GM23338 (cell line): ENCODE results near the gene PHRF1. TPM values are rescaled to one million over a fixed set of nuclear protein-coding genes. Genes with fewer than 3 reads are reported as not detected.

ENCODE experiments used
- ATAC-seq: fragments of 200-7000 bp; cut with Tn5 transposase; 3 replicates; pipeline ENCODE4 v1.9.1; 2020
- DNase-seq: peaks from one replicate; pipeline ENCODE4 v3.0.0-alpha.2; 2015; ENCODE audit warnings: low spot score
- H2AFZ ChIP-seq: fragments of 200-600 bp; sonication (generic); 2 replicates; pipeline ENCODE4 v1.8.0; 2016; ENCODE audit warnings: antibody characterized with exemption, mild to moderate bottlenecking, moderate library complexity
- H3F3A ChIP-seq: fragments of 200-600 bp; sonication (generic); replicated peaks from 2 replicates; pipeline ENCODE4 v1.8.0; 2017; ENCODE audit warnings: antibody characterized with exemption, mixed run types, low read depth
- H3K27ac ChIP-seq: fragments of 200-600 bp; sonication (generic); 2 replicates; pipeline ENCODE4 v1.6.1; 2016; ENCODE audit warnings: low read depth
- H3K27me3 ChIP-seq: fragments of 200-600 bp; sonication (generic); 2 replicates; pipeline ENCODE4 v1.8.0; 2016; ENCODE audit warnings: mild to moderate bottlenecking, mixed run types, moderate library complexity; ENCODE audit not compliant: insufficient read depth
- H3K36me3 ChIP-seq: fragments of 200-600 bp; sonication (generic); 2 replicates; pipeline ENCODE4 v1.8.0; 2016; ENCODE audit warnings: mild to moderate bottlenecking; ENCODE audit not compliant: insufficient read depth
- H3K4me1 ChIP-seq: fragments of 200-600 bp; sonication (generic); 2 replicates; pipeline ENCODE4 v1.8.0; 2016; ENCODE audit warnings: mild to moderate bottlenecking, moderate library complexity; ENCODE audit not compliant: insufficient read depth
- H3K4me2 ChIP-seq: fragments of 200-600 bp; sonication (generic); 2 replicates; pipeline ENCODE4 v1.7.1; 2017; ENCODE audit warnings: mixed run types
- H3K4me3 ChIP-seq: fragments of 200-600 bp; sonication (generic); 2 replicates; pipeline ENCODE4 v1.6.1; 2016; ENCODE audit warnings: mixed run types
- H3K79me2 ChIP-seq: fragments of 200-600 bp; sonication (generic); replicated peaks from 2 replicates; pipeline ENCODE4 v1.8.0; 2017; ENCODE audit warnings: mild to moderate bottlenecking; ENCODE audit not compliant: insufficient read depth
- H3K9me2 ChIP-seq: fragments of 200-600 bp; sonication (generic); 2 replicates; pipeline ENCODE4 v1.8.0; 2017; ENCODE audit not compliant: insufficient read depth
- H4K20me1 ChIP-seq: fragments of 200-600 bp; sonication (generic); replicated peaks from 2 replicates; pipeline ENCODE4 v1.8.0; 2017; ENCODE audit warnings: mild to moderate bottlenecking; ENCODE audit not compliant: insufficient read depth
- H3K27ac Mint-ChIP-seq: 2 replicates; pipeline ENCODE4 v1.8.0; 2020; ENCODE audit warnings: inconsistent platforms, mild to moderate bottlenecking, moderate library complexity, mixed read lengths
- H3K27me3 Mint-ChIP-seq: 3 replicates; pipeline ENCODE4 v1.8.0; 2022; ENCODE audit warnings: low read depth, mild to moderate bottlenecking, moderate library complexity, mixed read lengths, inconsistent platforms; ENCODE audit not compliant: insufficient read depth, poor library complexity
- H3K36me3 Mint-ChIP-seq: 3 replicates; pipeline ENCODE4 v1.8.0; 2021; ENCODE audit warnings: low read depth, mild to moderate bottlenecking, inconsistent platforms, moderate library complexity, mixed read lengths
- H3K4me1 Mint-ChIP-seq: 3 replicates; pipeline ENCODE4 v1.8.0; 2020; ENCODE audit warnings: mild to moderate bottlenecking, inconsistent platforms, mixed read lengths
- H3K4me3 Mint-ChIP-seq: 3 replicates; pipeline ENCODE4 v1.8.0; 2021; ENCODE audit warnings: moderate library complexity, mild to moderate bottlenecking, inconsistent platforms, mixed read lengths
- H3K9me3 Mint-ChIP-seq: 3 replicates; pipeline ENCODE4 v1.8.0; 2020; ENCODE audit warnings: moderate library complexity, mild to moderate bottlenecking, inconsistent platforms, mixed read lengths
- CREB1 ChIP-seq: fragments of 250-450 bp; sonication (Bioruptor Pico); IDR thresholded peaks from 2 replicates; pipeline ENCODE4 v1.5.0; 2020; ENCODE audit warnings: low read depth, mild to moderate bottlenecking, moderate library complexity
- EZH2 ChIP-seq: fragments of 200-600 bp; sonication (generic); IDR thresholded peaks from one replicate; pipeline ENCODE4 v1.8.0; 2017; ENCODE audit warnings: antibody characterized with exemption, mild to moderate bottlenecking, low read depth; ENCODE audit not compliant: unreplicated experiment
- EZH2phosphoT487 ChIP-seq: fragments of 200-600 bp; sonication (generic); IDR thresholded peaks from one replicate; pipeline ENCODE4 v1.8.1; 2018; ENCODE audit warnings: antibody characterized with exemption; ENCODE audit not compliant: unreplicated experiment
- JUNB ChIP-seq: IDR thresholded peaks from one replicate; pipeline ENCODE4 v1.6.1; 2016; ENCODE audit warnings: antibody characterized with exemption; ENCODE audit not compliant: unreplicated experiment
- NANOG ChIP-seq: IDR thresholded peaks from 2 replicates; pipeline ENCODE4 v1.6.1; 2016; ENCODE audit warnings: antibody characterized with exemption, borderline replicate concordance
- POLR2AphosphoS5 ChIP-seq: IDR thresholded peaks from 2 replicates; pipeline ENCODE4 v1.6.1; 2016; ENCODE audit warnings: antibody characterized with exemption, low read depth
- STAT1 ChIP-seq: IDR thresholded peaks from one replicate; pipeline ENCODE4 v1.6.1; 2016; ENCODE audit warnings: antibody characterized with exemption; ENCODE audit not compliant: unreplicated experiment
- ZNF114 ChIP-seq: fragments of 250-450 bp; sonication (Bioruptor Pico); IDR thresholded peaks from 2 replicates; pipeline ENCODE4 v1.5.0; 2020; ENCODE audit warnings: mild to moderate bottlenecking, moderate library complexity
- ZNF331 ChIP-seq: fragments of 250-450 bp; sonication (Bioruptor Pico); IDR thresholded peaks from 2 replicates; pipeline ENCODE4 v1.5.0; 2020; ENCODE audit warnings: low read depth, mild to moderate bottlenecking, moderate library complexity
- polyA plus RNA-seq: library from polyadenylated mRNA; unstranded; fragments of >200 nt; fragmentation: Nextera tagmentation; extraction: Ambion mirVana; gene quantifications from 2 replicates; pipeline ENCODE4 v1.2.1, GENCODE V29; 2016
- total RNA-seq: library from RNA; depleted of rRNA; stranded (reverse); fragments of >200 nt; shearing (Covaris generic); gene quantifications from 2 replicates; pipeline ENCODE4 v1.2.3, GENCODE V29; 2014
- TF ChIP-seq, protein P1 (sequence below): fragments of 250-450 bp; sonication (Bioruptor Pico); IDR thresholded peaks from 2 replicates; pipeline ENCODE4 v1.5.0; 2020; ENCODE audit warnings: mild to moderate bottlenecking, moderate library complexity
- TF ChIP-seq, protein P2 (sequence below): IDR thresholded peaks from one replicate; pipeline ENCODE4 v1.6.1; 2018; ENCODE audit warnings: antibody characterized with exemption; ENCODE audit not compliant: unreplicated experiment
- TF ChIP-seq, protein P3 (sequence below), 2 experiments: fragments of 200-600 bp in 1 of 2; sonication (generic) in 1 of 2; conservative IDR thresholded peaks; 2 replicates each; pipeline versions ENCODE4 v1.5.1 to v1.6.1; 2016 to 2017; ENCODE audit warnings: antibody characterized with exemption in 2 of 2, low read depth in 2 of 2, mild to moderate bottlenecking in 2 of 2, moderate library complexity in 1 of 2
- TF ChIP-seq, protein P4 (sequence below): IDR thresholded peaks from 2 replicates; pipeline ENCODE4 v1.6.1; 2016; ENCODE audit warnings: antibody characterized with exemption

The PHRF1 gene
- total and polyA plus RNA-seq, 2 experiments from 2014 or later = 11.0 to 45.9 TPM

DNA sequence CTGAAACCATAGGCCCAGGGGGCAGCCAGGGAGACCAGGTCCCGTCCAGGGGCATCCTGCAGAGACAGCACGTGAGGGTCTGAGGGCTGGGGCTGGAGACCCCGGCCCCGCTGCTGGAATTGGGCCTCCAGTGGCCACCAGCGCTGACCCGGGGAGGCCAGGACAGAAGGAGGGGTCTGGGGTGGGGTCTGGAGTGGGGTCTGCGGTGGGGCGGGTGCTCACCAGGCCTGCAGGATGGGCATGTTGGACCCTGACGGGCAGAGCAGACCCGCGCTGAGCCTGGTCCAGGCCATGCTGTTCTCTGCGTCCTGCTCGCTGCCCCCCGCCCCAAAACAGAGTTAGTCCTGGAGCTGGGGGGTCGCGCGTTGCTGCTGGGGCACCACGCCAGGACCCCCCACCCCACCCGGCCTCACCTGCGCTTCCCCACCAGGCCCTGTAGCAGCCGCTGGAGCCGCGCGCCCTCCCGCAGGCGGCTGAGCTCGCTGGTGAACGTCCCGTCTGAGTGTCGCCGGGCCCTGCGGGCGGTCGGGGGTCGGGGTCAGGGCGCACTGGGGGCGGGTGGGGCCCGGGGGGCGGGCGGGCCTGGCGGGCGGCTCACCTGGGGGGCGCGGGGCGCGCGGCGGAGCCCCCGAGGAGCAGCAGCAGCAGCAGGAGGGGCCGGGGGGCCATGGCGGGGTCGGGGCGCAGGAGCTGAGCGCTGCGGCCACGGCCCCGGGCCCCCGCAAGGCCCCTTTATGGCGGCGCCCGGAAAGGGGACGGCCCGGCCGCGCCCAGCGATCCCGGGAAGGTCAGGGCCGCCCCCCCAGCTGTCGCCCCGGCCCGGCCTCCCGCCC, 50.4 kb downstream of the PHRF1 start, which contains the start of gene SCT:
SCT (minus strand) TSS at position 707 of the 833 bp plus-strand sequence; CDS start at position 669, 38 bp downstream.
- H4K20me1 ChIP-seq = no peaks in the 10 kb centered on the region

More for the DNA sequence above, 50.4 kb downstream of the PHRF1 start, which contains the start of gene SCT:
- ATAC-seq (peak; percentile 26), DNase-seq (no peak)
- peaks cover 15% of the 10 kb centered on the region for H3K9me3 Mint-ChIP-seq
- no peak within 1 kb of the TSS for H3K27ac ChIP-seq
- peaks cover 32% of the 10 kb centered on the region for H3K27me3 Mint-ChIP-seq
- peak within 1 kb of the TSS; percentile 77 for H3K4me2 ChIP-seq
- H3K79me2 ChIP-seq = no peaks in the 10 kb centered on the region
- TF ChIP-seq NANOG = no peak
- no peak for TF ChIP-seq CREB1 (CRISPR knock-in tag)
- TF ChIP-seq, protein P1, sequence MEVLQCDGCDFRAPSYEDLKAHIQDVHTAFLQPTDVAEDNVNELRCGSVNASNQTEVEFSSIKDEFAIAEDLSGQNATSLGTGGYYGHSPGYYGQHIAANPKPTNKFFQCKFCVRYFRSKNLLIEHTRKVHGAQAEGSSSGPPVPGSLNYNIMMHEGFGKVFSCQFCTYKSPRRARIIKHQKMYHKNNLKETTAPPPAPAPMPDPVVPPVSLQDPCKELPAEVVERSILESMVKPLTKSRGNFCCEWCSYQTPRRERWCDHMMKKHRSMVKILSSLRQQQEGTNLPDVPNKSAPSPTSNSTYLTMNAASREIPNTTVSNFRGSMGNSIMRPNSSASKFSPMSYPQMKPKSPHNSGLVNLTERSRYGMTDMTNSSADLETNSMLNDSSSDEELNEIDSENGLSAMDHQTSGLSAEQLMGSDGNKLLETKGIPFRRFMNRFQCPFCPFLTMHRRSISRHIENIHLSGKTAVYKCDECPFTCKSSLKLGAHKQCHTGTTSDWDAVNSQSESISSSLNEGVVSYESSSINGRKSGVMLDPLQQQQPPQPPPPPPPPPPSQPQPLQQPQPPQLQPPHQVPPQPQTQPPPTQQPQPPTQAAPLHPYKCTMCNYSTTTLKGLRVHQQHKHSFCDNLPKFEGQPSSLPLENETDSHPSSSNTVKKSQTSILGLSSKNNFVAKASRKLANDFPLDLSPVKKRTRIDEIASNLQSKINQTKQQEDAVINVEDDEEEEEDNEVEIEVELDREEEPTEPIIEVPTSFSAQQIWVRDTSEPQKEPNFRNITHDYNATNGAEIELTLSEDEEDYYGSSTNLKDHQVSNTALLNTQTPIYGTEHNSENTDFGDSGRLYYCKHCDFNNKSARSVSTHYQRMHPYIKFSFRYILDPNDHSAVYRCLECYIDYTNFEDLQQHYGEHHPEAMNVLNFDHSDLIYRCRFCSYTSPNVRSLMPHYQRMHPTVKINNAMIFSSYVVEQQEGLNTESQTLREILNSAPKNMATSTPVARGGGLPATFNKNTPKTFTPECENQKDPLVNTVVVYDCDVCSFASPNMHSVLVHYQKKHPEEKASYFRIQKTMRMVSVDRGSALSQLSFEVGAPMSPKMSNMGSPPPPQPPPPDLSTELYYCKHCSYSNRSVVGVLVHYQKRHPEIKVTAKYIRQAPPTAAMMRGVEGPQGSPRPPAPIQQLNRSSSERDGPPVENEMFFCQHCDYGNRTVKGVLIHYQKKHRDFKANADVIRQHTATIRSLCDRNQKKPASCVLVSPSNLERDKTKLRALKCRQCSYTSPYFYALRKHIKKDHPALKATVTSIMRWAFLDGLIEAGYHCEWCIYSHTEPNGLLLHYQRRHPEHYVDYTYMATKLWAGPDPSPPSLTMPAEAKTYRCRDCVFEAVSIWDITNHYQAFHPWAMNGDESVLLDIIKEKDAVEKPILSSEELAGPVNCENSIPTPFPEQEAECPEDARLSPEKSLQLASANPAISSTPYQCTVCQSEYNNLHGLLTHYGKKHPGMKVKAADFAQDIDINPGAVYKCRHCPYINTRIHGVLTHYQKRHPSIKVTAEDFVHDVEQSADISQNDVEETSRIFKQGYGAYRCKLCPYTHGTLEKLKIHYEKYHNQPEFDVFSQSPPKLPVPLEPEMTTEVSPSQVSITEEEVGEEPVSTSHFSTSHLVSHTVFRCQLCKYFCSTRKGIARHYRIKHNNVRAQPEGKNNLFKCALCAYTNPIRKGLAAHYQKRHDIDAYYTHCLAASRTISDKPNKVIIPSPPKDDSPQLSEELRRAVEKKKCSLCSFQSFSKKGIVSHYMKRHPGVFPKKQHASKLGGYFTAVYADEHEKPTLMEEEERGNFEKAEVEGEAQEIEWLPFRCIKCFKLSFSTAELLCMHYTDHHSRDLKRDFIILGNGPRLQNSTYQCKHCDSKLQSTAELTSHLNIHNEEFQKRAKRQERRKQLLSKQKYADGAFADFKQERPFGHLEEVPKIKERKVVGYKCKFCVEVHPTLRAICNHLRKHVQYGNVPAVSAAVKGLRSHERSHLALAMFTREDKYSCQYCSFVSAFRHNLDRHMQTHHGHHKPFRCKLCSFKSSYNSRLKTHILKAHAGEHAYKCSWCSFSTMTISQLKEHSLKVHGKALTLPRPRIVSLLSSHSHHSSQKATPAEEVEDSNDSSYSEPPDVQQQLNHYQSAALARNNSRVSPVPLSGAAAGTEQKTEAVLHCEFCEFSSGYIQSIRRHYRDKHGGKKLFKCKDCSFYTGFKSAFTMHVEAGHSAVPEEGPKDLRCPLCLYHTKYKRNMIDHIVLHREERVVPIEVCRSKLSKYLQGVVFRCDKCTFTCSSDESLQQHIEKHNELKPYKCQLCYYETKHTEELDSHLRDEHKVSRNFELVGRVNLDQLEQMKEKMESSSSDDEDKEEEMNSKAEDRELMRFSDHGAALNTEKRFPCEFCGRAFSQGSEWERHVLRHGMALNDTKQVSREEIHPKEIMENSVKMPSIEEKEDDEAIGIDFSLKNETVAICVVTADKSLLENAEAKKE (CRISPR knock-in tag) = no peak
- no peak for TF ChIP-seq EZH2phosphoT487
- TF ChIP-seq ZNF331 (CRISPR knock-in tag) = no peak
- TF ChIP-seq, protein P2, sequence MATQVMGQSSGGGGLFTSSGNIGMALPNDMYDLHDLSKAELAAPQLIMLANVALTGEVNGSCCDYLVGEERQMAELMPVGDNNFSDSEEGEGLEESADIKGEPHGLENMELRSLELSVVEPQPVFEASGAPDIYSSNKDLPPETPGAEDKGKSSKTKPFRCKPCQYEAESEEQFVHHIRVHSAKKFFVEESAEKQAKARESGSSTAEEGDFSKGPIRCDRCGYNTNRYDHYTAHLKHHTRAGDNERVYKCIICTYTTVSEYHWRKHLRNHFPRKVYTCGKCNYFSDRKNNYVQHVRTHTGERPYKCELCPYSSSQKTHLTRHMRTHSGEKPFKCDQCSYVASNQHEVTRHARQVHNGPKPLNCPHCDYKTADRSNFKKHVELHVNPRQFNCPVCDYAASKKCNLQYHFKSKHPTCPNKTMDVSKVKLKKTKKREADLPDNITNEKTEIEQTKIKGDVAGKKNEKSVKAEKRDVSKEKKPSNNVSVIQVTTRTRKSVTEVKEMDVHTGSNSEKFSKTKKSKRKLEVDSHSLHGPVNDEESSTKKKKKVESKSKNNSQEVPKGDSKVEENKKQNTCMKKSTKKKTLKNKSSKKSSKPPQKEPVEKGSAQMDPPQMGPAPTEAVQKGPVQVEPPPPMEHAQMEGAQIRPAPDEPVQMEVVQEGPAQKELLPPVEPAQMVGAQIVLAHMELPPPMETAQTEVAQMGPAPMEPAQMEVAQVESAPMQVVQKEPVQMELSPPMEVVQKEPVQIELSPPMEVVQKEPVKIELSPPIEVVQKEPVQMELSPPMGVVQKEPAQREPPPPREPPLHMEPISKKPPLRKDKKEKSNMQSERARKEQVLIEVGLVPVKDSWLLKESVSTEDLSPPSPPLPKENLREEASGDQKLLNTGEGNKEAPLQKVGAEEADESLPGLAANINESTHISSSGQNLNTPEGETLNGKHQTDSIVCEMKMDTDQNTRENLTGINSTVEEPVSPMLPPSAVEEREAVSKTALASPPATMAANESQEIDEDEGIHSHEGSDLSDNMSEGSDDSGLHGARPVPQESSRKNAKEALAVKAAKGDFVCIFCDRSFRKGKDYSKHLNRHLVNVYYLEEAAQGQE = no peak
- TF ChIP-seq, protein P3, sequence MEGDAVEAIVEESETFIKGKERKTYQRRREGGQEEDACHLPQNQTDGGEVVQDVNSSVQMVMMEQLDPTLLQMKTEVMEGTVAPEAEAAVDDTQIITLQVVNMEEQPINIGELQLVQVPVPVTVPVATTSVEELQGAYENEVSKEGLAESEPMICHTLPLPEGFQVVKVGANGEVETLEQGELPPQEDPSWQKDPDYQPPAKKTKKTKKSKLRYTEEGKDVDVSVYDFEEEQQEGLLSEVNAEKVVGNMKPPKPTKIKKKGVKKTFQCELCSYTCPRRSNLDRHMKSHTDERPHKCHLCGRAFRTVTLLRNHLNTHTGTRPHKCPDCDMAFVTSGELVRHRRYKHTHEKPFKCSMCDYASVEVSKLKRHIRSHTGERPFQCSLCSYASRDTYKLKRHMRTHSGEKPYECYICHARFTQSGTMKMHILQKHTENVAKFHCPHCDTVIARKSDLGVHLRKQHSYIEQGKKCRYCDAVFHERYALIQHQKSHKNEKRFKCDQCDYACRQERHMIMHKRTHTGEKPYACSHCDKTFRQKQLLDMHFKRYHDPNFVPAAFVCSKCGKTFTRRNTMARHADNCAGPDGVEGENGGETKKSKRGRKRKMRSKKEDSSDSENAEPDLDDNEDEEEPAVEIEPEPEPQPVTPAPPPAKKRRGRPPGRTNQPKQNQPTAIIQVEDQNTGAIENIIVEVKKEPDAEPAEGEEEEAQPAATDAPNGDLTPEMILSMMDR (conservative IDR thresholded peaks at IDR 0.05; ENCODE audit: low read depth in 2 of 2) = no peak
- TF ChIP-seq EZH2 = no peak
- no peak for TF ChIP-seq JUNB
- TF ChIP-seq POLR2AphosphoS5 = no peak
- TF ChIP-seq STAT1 = no peak
- TF ChIP-seq, protein P4, sequence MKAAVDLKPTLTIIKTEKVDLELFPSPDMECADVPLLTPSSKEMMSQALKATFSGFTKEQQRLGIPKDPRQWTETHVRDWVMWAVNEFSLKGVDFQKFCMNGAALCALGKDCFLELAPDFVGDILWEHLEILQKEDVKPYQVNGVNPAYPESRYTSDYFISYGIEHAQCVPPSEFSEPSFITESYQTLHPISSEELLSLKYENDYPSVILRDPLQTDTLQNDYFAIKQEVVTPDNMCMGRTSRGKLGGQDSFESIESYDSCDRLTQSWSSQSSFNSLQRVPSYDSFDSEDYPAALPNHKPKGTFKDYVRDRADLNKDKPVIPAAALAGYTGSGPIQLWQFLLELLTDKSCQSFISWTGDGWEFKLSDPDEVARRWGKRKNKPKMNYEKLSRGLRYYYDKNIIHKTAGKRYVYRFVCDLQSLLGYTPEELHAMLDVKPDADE = no peak
- TF ChIP-seq ZNF114 (CRISPR knock-in tag) = no peak
- H2AFZ ChIP-seq = no peak within 1 kb of the TSS
- H3K36me3 Mint-ChIP-seq = peaks cover 3% of the 10 kb centered on the region; the same call in 1 of the 3 replicates
- H3K4me1 ChIP-seq = peaks cover 4% of the 10 kb centered on the region; the same call in 1 of the 2 replicates
- H3K36me3 ChIP-seq = no peaks in the 10 kb centered on the region
- 0 out of 2 replicates have a peak, but pooled peaks cover 9% of the 10 kb centered on the region for H3F3A ChIP-seq
- peak within 1 kb of the TSS; percentile 66 for H3K4me3 Mint-ChIP-seq
- peaks cover 21% of the 10 kb centered on the region for H3K4me1 Mint-ChIP-seq
- no peaks in the 10 kb centered on the region for H3K9me2 ChIP-seq
- peak within 1 kb of the TSS; percentile 48; the same call in 1 of the 2 replicates for H3K4me3 ChIP-seq
- H3K27ac Mint-ChIP-seq = no peak within 1 kb of the TSS
- peaks cover 24% of the 10 kb centered on the region for H3K27me3 ChIP-seq
